PC-9 (cell line): ENCODE data around the gene PSRC1.

Experiments used
- EZH2 ChIP-seq: fragments of 200-600 bp; sonication (generic); IDR thresholded peaks from 2 replicates; pipeline ENCODE4 v1.8.0; 2017; ENCODE audit warnings: antibody characterized with exemption, low read depth
- TF ChIP-seq, protein P1 (sequence below): fragments of 200-600 bp; sonication (generic); conservative IDR thresholded peaks from 2 replicates; pipeline ENCODE4 v1.6.1; 2017; ENCODE audit warnings: mixed run types, antibody characterized with exemption, mild to moderate bottlenecking, moderate library complexity

DNA sequence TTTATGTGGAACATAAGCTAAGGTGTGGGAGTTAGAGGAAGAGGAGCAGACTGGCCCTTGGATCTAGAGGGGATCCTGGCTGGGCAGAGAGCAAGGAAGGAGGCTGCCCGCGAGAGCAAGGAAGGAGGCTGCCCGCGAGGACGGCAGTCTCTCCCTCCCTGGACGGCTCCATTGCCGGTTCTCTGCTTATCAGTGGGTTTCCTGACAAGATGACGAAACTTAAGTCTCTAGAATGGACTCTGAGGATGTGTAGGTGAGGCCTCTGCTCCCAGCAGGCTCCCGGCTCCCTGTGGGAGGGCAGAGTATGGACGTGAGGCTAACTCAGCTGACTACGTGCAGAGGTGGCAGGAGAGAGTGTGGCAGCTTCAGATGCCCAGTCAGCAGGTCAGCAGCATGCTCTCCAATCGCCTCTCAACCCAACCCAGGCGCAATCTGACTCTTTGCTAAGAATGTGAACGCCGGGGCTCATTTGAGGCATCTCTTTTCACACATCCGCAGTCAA is 17.8 kb upstream of the PSRC1 start:
- TF ChIP-seq, protein P1, sequence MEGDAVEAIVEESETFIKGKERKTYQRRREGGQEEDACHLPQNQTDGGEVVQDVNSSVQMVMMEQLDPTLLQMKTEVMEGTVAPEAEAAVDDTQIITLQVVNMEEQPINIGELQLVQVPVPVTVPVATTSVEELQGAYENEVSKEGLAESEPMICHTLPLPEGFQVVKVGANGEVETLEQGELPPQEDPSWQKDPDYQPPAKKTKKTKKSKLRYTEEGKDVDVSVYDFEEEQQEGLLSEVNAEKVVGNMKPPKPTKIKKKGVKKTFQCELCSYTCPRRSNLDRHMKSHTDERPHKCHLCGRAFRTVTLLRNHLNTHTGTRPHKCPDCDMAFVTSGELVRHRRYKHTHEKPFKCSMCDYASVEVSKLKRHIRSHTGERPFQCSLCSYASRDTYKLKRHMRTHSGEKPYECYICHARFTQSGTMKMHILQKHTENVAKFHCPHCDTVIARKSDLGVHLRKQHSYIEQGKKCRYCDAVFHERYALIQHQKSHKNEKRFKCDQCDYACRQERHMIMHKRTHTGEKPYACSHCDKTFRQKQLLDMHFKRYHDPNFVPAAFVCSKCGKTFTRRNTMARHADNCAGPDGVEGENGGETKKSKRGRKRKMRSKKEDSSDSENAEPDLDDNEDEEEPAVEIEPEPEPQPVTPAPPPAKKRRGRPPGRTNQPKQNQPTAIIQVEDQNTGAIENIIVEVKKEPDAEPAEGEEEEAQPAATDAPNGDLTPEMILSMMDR, result no peak
- no peak for TF ChIP-seq EZH2
